Transverse colon (tissue), 3 donors: ENCODE results near the gene USP24.

Experiments used
- EP300 ChIP-seq: sonication (generic); formaldehyde crosslinking; IDR thresholded peaks from one replicate; pipeline ENCODE4 v1.6.1; 2017; ENCODE audit warnings: antibody characterized with exemption, low read depth
- POLR2A ChIP-seq: fragments of 450-650 bp; IDR thresholded peaks from one replicate; pipeline ENCODE4 v1.6.1; 2016; ENCODE audit warnings: antibody characterized with exemption, mild to moderate bottlenecking, moderate library complexity
- TF ChIP-seq, protein P1 (sequence below), 5 experiments: fragments of 200-600 bp in 3 of 5; fragments of 450-650 bp in 2 of 5; sonication (generic) in 3 of 5; IDR thresholded peaks; 1 replicate in 2 of 5; 2 replicates in 3 of 5; pipeline ENCODE4 v1.5.1; 2016 to 2017; ENCODE audit warnings: antibody characterized with exemption in 5 of 5, inconsistent platforms in 3 of 5, mild to moderate bottlenecking in 2 of 5, moderate library complexity in 1 of 5

DNA sequence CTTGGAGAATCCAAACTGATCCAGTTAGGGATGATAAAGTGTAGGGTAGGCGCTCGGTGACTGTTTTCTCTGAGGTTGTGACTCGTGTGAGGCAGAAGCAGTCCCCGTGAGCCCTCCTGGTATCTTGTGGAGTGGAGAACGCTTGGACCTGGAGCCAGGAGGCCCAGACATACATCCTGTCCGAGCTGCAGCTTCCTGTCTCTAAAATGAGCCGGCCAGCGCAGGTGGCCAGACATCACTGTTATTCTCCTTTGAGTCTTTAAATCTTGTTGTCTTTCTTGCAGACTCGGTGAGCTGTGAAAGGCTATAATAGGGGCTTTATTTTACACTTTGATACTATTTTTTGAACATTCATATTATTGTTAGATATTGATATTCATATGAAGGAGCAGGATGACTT lies 163.5 kb downstream of the USP24 start:
- TF ChIP-seq EP300 (no peak), POLR2A (no peak)
- TF ChIP-seq, protein P1, sequence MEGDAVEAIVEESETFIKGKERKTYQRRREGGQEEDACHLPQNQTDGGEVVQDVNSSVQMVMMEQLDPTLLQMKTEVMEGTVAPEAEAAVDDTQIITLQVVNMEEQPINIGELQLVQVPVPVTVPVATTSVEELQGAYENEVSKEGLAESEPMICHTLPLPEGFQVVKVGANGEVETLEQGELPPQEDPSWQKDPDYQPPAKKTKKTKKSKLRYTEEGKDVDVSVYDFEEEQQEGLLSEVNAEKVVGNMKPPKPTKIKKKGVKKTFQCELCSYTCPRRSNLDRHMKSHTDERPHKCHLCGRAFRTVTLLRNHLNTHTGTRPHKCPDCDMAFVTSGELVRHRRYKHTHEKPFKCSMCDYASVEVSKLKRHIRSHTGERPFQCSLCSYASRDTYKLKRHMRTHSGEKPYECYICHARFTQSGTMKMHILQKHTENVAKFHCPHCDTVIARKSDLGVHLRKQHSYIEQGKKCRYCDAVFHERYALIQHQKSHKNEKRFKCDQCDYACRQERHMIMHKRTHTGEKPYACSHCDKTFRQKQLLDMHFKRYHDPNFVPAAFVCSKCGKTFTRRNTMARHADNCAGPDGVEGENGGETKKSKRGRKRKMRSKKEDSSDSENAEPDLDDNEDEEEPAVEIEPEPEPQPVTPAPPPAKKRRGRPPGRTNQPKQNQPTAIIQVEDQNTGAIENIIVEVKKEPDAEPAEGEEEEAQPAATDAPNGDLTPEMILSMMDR (IDR thresholded peaks at IDR 0.05): no peak
